ENCODE results near the gene NTSR2. TPM values are rescaled to one million over a fixed set of nuclear protein-coding genes. Genes with fewer than 3 reads are reported as not detected.

NTSR2 gene
- total RNA-seq, 1 donor from 2014 or later, result not detected

GRCh38 chr2:11642972-11643371 is 27.0 kb downstream of the NTSR2 start:
- DNase-seq (ENCODE audit: low spot score), result no peak
- no peak overlapping the region for H3K9ac ChIP-seq

GRCh38 chr2:11640132-11640531 is 29.9 kb downstream of the NTSR2 start:
- Histone ChIP-seq H3K4me1 (no peaks in the 10 kb centered on the region), H3K27me3 (no peaks in the 10 kb centered on the region), H3F3A (ENCODE audit: low read depth) (no peaks in the 10 kb centered on the region), H3K36me3 (no peaks in the 10 kb centered on the region), H3K27ac (no peak overlapping the region), H3K4me3 (no peak overlapping the region), H3K9ac (no peak overlapping the region), H3K4me2 (no peak overlapping the region), H3K79me2 (ENCODE audit: low read depth) (no peaks in the 10 kb centered on the region), H2AFZ (replicated peaks) (no peak overlapping the region), H4K20me1 (ENCODE audit: low read depth) (no peaks in the 10 kb centered on the region), H3K9me3 (ENCODE audit: low read depth) (no peaks in the 10 kb centered on the region)
- peaks cover 49% of the 10 kb centered on the region for H3K36me3 Mint-ChIP-seq
- no peak overlapping the region for H3K27ac Mint-ChIP-seq
- no peak for DNase-seq (ENCODE audit: low spot score)
- H3K4me3 Mint-ChIP-seq, result no peak overlapping the region
- H3K27me3 Mint-ChIP-seq (ENCODE audit: insufficient read depth, low read depth), result peaks cover 5% of the 10 kb centered on the region
- TF ChIP-seq CTCF (IDR thresholded peaks at IDR 0.05), result no peak
- no peak for TF ChIP-seq EZH2 (IDR thresholded peaks at IDR 0.05)
- TF ChIP-seq EZH2phosphoT487 (IDR thresholded peaks at IDR 0.05), result no peak
- no peaks in the 10 kb centered on the region for H3K9me3 Mint-ChIP-seq
- no peaks in the 10 kb centered on the region for H3K4me1 Mint-ChIP-seq

More at GRCh38 chr2:11642972-11643371, 27.0 kb downstream of the NTSR2 start:
- Histone ChIP-seq H2AFZ (replicated peaks) (no peak overlapping the region), H3K4me1 (no peaks in the 10 kb centered on the region), H3K36me3 (no peaks in the 10 kb centered on the region), H3K9me3 (ENCODE audit: low read depth) (no peaks in the 10 kb centered on the region), H3K27me3 (no peaks in the 10 kb centered on the region), H3F3A (ENCODE audit: low read depth) (no peaks in the 10 kb centered on the region), H3K79me2 (ENCODE audit: low read depth) (no peaks in the 10 kb centered on the region), H3K4me2 (no peak overlapping the region), H3K27ac (no peak overlapping the region), H3K4me3 (no peak overlapping the region), H4K20me1 (ENCODE audit: low read depth) (no peaks in the 10 kb centered on the region)
- Mint-ChIP-seq H3K36me3 (peaks cover 61% of the 10 kb centered on the region), H3K4me1 (no peaks in the 10 kb centered on the region), H3K27ac (no peak overlapping the region), H3K27me3 (ENCODE audit: insufficient read depth, low read depth) (peaks cover 2% of the 10 kb centered on the region), H3K9me3 (no peaks in the 10 kb centered on the region), H3K4me3 (no peak overlapping the region)
- no peak for TF ChIP-seq CTCF (IDR thresholded peaks at IDR 0.05)
- no peak for TF ChIP-seq EZH2 (IDR thresholded peaks at IDR 0.05)
- TF ChIP-seq EZH2phosphoT487 (IDR thresholded peaks at IDR 0.05), result no peak

GRCh38 chr2:11639503-11639902 is 30.5 kb downstream of the NTSR2 start:
- Histone ChIP-seq H3K4me1 (no peaks in the 10 kb centered on the region), H3K27ac (no peak overlapping the region), H3K36me3 (no peaks in the 10 kb centered on the region), H3K79me2 (ENCODE audit: low read depth) (no peaks in the 10 kb centered on the region), H3F3A (ENCODE audit: low read depth) (no peaks in the 10 kb centered on the region), H3K9me3 (ENCODE audit: low read depth) (no peaks in the 10 kb centered on the region), H3K4me3 (no peak overlapping the region), H3K4me2 (no peak overlapping the region), H3K27me3 (no peaks in the 10 kb centered on the region), H3K9ac (no peak overlapping the region), H2AFZ (replicated peaks) (no peak overlapping the region), H4K20me1 (ENCODE audit: low read depth) (no peaks in the 10 kb centered on the region)
- H3K27me3 Mint-ChIP-seq (ENCODE audit: insufficient read depth, low read depth), result peaks cover 5% of the 10 kb centered on the region
- DNase-seq (ENCODE audit: low spot score), result no peak
- no peak overlapping the region for H3K4me3 Mint-ChIP-seq
- TF ChIP-seq EZH2phosphoT487 (IDR thresholded peaks at IDR 0.05) (no peak), CTCF (IDR thresholded peaks at IDR 0.05) (no peak), EZH2 (IDR thresholded peaks at IDR 0.05) (no peak)
- no peaks in the 10 kb centered on the region for H3K4me1 Mint-ChIP-seq
- H3K27ac Mint-ChIP-seq, result no peak overlapping the region
- H3K36me3 Mint-ChIP-seq, result peaks cover 51% of the 10 kb centered on the region
- no peaks in the 10 kb centered on the region for H3K9me3 Mint-ChIP-seq

All from neural progenitor cell (in vitro differentiated cells).